Measurements from ENCODE around the gene RANGAP1.
"Not testable (repeated sequence)": the region's sequence is repeated elsewhere in the genome, so short reads cannot be mapped to it uniquely, and the experiment has no call there.

RANGAP1 gene

GRCh38 chr22:41296826-41297667 lies 11.1 kb upstream of the RANGAP1 start:
- no peak for DNase-seq

GRCh38 chr22:41294816-41295215 lies 8.8 kb upstream of the RANGAP1 start:
- not testable (repeated sequence) for DNase-seq

DNA sequence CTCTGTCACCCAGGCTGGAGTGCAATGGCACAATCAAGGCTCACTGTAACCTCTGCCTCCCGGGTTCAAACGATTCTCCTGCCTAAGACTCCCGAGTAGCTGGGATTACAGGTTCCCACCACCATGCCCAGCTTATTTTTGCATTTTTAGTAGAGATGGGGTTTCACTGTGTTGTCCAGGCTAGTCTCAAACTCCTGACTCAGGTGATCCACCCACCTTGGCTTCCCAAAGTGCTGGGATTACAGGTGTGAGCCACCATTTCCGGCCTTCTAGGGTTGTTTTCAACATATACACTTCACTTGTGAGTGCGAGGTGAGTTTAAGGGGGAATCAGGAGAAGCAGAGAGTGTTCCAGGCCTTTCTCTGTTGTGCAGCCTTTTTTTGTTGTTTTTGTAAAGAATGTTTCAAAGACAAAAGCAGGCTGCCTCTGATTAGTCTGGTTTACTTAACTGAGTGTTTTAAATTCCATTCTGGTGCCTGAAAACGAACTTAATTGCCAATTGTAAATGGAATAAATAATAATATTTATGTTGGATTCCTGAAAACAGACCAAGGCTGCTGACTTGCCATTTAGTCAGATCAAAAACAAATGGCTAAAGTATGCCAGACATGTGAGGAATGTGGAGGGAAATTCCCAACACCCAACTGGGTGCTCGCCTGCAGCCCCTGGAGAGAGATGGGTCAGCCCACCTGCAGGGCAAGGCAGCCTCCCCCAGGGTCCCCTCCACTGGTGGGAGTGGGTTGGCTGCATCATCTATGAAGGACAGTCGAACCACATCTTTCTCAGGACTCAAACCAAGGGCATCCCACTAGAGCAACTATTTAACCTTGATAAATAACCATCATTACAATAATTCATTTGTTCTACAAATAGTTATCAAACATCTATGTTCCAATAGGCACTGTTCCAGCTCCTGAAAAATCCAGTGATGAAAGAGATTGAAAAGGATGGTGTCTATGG lies 4.6 kb upstream of the RANGAP1 start:
- no peak for DNase-seq

GRCh38 chr22:41289671-41290070 lies 3.7 kb upstream of the RANGAP1 start:
- DNase-seq, result peak; percentile 37 to 49

DNA sequence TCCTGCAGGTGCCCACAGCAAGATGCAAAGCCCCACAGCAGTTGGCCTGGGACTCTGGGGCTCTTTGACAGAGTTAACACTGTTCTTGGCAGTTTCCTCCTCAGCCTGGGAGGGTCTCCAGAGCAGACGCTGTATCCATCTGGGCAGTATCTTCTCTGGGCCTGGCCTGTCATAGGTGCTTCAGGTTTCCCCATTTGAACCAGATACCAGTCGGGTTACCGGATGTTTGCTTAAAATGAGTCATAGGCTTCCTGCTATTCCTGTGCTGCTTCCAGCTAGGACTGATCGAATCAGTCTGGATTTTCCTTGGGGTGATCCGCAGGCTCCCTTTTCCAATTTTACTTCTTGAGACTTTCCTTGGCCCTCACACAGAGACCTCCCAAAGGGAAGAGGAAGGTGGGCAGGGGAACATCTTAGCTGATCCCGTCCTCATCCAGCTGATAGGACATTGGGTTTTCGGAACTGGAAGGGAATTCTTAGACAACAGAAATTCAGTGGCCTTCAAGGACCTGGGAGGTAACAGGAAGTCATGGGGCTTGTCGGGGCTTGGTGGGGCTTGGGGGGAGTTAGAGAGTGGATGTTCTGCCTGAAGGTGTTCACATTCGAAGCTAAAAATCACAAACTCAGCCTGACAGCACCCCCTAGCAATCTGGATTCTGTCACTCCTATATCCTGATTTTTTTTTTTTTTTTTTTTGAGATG lies 2.4 kb upstream of the RANGAP1 start:
- no peak for DNase-seq

- DNase-seq, result peak; percentile 83 to 90
Measured at GRCh38 chr22:41286639-41287091, 678 bp upstream of the RANGAP1 start.

GRCh38 chr22:41285441-41285819 lies 557 bp downstream of the RANGAP1 start:
- peak; percentile 11 to 31 for DNase-seq

- DNase-seq, result no peak
Measured at GRCh38 chr22:41284465-41284864, 1.5 kb downstream of the RANGAP1 start.

DNA sequence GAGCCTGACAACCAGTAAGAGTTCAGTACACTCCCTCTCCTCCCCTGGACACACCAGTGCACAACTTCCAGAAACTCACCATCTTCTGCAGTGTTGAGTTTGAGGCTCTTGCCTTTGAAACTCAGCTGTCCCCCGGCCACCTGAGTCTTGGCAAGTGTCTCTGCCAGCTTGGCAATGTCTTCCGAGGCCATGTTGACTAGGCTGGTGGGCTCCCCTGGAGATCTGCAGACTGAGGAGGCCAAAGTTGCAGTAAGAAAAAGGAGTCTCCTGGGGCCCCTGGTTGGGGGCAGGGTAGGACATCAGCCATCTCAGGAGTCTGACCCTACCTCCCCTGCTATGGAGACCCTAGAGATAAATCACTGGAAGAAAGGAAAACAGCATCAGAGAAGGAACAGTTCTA lies 5.1 kb downstream of the RANGAP1 start:
- DNase-seq, result no peak

GRCh38 chr22:41280065-41280464 lies 5.9 kb downstream of the RANGAP1 start:
- no peak for DNase-seq

- no peak for DNase-seq
Measured at GRCh38 chr22:41274856-41275255, 11.1 kb downstream of the RANGAP1 start.

DNA sequence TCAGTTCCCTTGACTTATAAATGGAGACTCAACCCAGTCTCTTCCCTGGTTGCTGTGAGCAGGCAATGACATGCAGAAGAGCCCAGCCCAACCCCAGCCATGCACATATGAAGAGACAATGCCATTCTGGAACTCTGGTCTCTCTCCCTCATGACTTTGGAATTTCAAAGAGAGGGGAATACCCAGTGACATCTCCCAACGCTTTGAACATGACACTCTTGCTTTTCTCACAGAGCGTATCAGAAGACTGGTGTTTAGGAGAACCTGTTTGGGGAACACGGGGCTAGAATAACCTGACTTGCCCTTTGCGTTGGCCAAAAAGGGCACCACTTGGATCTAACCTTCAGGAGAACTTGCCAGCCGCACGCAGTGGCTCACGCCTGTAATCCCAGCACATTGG lies 12.9 kb downstream of the RANGAP1 start:
- DNase-seq, result no peak

DNA sequence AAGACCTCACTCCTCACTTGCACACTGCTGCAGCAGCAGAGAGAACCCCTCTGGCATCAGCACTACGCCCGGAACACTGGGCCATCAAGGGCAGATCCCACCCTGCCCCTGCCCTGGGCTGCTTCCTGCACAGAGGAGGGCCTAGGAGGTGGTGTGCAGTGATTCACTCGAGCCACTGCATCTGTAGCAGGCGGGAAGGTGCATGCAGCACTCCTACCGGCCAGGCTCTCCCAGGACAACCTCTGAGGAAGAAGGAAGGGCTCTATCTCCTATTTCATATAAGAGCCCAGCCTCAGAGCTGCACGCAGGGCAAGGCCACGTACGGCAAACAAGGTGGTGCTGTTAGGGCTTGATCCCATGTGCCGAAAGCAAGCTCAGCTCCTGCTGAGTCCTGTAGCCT lies 14.2 kb downstream of the RANGAP1 start:
- DNase-seq, result no peak

DNA sequence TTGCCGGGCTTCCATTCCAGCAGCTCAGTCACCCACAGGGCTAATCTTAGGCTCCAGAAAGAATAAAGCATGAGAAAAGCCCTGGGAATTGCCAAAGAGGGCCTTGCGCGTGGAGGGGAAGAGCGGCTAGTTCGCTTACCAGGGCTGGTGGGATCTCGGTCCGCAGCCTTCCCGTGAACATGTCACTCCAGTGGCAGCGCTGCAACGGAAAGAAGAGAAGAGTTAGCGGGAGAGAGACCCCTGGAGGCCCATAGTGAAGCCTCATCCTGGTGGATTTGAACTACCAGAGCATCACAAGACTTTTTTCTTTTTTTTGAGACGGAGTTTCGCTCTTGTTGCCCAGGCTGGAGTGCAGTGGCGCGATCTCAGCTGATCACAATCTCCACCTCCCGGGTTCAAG lies 18.0 kb downstream of the RANGAP1 start:
- DNase-seq, result no peak

DNA sequence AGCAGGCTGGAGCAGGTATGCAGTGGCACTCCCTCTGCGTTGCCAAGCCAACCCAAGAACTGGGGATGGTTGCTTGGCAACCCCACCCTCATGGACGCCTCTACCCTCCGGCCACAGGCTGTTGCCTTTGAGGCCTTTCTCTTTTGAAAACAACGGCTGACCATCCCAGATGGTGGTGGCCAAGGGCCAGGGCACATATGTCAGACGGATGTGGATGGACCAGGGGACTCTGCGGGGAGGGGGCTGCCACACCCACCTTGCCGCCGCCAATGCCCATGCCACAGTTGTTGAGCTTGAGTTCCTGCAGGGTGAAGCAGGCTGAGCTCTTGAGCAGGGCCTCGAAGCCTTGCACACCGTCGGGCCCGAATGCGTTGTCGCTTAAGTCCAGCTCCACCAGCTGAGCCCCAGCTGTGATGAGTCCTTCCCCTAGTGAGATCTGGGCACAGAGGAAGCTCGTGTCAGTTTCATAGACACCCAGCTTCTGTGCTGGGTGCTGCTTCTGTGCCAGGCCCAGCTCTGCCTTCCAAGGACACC lies 21.5 kb downstream of the RANGAP1 start:
- no peak for DNase-seq

DNA sequence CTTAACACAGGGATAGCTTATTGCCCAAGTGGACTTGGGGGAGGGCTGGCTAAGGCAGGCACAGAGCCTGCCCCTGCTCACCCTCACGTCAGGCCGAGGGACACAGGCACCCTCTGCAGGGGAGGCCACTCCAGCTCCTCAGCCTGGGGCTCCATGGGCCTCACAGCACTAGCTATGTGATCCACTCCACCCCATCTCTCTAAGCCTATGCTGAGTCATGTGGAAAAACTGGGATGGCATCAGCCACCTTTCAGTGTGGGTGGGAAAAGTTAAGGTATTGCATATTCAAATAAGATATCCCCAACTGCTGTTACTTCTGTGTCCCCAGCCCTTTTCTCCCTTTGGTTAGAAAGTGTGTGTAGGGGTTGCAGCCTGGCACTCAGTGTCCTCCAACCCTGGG lies 22.3 kb downstream of the RANGAP1 start:
- DNase-seq, result no peak

- no peak for DNase-seq
Measured at GRCh38 chr22:41262250-41262765, 23.7 kb downstream of the RANGAP1 start.

- no peak for DNase-seq
Measured at GRCh38 chr22:41261541-41262249, 24.3 kb downstream of the RANGAP1 start.

DNA sequence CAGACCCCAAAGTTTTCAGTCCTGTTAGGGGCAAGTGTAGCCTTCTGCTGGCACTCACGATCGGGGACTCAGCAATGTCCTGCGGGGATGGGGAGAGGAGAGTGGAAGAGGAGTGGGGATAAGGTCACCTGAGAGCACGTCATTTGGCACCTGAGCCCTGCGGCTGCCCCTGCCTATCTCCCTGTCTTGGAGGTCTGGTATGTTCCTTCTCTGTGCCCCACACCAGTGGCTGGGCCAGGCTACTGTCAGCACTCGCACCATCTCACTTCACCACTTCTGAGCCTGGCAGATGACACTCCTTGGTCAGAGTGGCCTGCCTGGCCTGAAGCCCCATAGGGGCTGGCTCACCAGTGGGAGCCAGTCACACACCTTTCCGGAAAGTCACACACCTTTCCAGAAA lies 25.1 kb downstream of the RANGAP1 start:
- DNase-seq, result no peak

- not testable (repeated sequence) for DNase-seq
Measured at GRCh38 chr22:41259756-41260155, 26.2 kb downstream of the RANGAP1 start.

DNA sequence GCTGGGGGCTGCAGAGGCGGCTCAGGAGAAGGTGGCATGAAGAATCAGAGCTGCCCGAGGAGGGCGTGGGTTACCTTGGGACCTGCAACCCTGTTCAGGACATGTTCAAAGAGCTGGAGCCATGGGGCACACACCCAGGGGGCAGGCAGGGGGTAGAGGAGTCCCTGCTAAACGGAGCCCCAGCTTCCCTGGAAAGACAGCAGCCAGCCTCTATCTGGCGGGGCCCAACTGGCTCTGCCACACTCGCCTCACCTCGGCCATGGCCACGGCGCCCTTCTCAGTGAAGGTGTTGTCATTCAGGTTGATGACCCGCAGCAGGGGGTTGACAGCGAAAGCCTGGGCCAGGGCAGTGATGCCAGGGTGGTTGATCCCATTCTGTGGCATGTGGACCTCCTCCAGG lies 28.3 kb downstream of the RANGAP1 start:
- no peak for DNase-seq
